ENCODE data around the gene IL22.

DNA sequence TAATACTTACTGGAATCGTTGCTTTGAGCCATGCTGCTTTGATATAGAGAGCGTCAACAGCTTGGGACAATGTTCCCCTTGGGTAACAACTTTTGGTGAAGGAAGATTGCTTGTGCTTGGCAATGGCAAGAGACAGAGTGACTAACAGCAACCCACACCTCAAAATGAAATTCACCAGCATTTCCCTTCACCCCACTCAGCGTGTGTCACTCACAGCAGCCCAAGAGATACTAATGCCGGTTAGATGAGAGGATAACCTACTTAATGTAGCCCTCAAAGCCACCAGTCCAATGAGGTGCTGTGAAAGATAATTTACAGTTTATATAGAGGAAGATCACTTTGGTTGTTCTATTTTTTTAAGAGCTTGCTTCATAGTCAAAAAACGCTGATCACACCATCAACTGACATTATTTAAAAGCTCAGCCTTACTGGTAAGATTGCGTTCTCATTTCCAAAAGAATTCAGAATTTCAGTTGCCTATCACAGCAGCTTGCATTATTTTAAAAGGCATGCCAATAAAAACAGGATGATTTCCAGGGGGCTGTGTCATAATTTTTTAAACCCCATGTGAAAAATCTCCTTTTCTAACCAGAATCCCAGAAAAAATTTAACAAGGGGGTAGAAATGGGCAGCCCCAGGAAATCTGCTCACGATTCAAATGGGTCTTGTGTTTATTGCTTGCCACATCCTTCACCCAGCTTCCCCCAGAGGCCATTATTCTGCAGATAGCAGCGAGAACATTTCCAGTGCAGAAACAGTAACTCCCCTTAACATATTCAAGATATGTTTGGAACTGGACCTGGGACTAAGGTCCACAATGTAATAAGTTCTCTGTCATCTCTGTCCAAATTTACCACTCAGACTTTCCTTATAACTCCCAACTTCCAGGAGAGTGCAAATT lies 27.6 kb downstream of the IL22 start, which contains the start of gene IL26:
- TF ChIP-seq, protein P1, sequence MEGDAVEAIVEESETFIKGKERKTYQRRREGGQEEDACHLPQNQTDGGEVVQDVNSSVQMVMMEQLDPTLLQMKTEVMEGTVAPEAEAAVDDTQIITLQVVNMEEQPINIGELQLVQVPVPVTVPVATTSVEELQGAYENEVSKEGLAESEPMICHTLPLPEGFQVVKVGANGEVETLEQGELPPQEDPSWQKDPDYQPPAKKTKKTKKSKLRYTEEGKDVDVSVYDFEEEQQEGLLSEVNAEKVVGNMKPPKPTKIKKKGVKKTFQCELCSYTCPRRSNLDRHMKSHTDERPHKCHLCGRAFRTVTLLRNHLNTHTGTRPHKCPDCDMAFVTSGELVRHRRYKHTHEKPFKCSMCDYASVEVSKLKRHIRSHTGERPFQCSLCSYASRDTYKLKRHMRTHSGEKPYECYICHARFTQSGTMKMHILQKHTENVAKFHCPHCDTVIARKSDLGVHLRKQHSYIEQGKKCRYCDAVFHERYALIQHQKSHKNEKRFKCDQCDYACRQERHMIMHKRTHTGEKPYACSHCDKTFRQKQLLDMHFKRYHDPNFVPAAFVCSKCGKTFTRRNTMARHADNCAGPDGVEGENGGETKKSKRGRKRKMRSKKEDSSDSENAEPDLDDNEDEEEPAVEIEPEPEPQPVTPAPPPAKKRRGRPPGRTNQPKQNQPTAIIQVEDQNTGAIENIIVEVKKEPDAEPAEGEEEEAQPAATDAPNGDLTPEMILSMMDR (IDR thresholded peaks at IDR 0.05; ENCODE audit: control extremely low read depth in 1 of 3, insufficient read depth in 1 of 3, low read depth in 1 of 3, low read length in 3 of 3) = no peak
- TF ChIP-seq POLR2A (IDR thresholded peaks at IDR 0.05; ENCODE audit: control extremely low read depth in 1 of 2, low read depth in 2 of 2, low read length in 2 of 2) (no peak), CREB1 (IDR thresholded peaks at IDR 0.05) (no peak), NANOG (IDR thresholded peaks at IDR 0.05; ENCODE audit: insufficient read depth, low read depth, low read length, poor library complexity, severe bottlenecking) (no peak), SP1 (IDR thresholded peaks at IDR 0.05; ENCODE audit: low read depth, low read length) (no peak)
